HG03565 (cell line): ENCODE results near the gene SPATA13.

Experiments
- ATAC-seq: cut with Tn5 transposase; IDR thresholded peaks from one replicate; pipeline ENCODE4 v1.9.1; 2021; ENCODE audit warnings: mild to moderate bottlenecking, moderate library complexity; ENCODE audit not compliant: unreplicated experiment

Gene SPATA13

GRCh38 chr13:24138911-24139310 is 21.6 kb upstream of the SPATA13 start:
- no peak for ATAC-seq

GRCh38 chr13:24141333-24141910 is 19.1 kb upstream of the SPATA13 start:
- no peak for ATAC-seq

DNA sequence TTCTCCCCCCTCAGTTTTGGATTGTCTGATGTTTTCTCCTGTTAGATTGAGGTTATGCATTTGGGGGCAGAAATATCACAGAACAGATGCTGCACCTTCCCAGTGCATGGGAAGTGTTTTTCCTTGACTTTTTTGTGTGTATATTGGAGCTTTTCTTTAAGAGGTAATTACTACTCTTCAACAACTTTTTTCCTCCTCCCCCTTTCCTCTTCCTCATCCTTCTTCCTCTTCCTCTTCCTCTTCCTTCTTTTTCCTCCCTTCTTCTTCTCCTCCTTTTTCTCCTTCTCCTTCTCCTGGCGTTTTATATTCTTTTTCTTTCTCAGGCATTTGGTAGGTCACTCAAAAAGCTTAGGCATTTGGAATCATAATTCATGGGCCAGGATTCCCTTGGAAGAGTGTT is 18.1 kb upstream of the SPATA13 start:
- ATAC-seq = no peak

- ATAC-seq = no peak
These were observed 17.6 kb upstream of the SPATA13 start for GRCh38 chr13:24142886-24143285.

- ATAC-seq = no peak
These were observed 15.3 kb upstream of the SPATA13 start for GRCh38 chr13:24145240-24145639.

DNA sequence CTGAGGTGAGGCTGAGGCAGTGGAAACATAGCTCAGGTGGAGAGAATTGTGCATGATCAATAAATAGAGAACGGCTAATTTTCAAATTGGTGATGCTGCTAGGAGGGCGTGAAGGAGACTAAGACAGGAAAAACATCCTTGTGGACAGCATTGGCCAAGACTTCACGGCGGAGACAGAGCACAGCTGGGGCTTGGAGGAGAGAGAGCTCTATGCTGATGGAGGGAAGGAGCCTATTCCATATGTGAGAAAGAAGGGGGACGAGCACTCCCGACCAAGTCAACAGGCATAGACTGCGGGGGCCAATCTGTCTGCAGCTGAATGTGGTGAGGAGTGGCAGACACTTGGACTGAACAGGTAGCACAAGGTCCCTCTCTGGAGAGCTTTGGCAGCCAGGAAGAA is 14.8 kb upstream of the SPATA13 start:
- ATAC-seq = no peak

DNA sequence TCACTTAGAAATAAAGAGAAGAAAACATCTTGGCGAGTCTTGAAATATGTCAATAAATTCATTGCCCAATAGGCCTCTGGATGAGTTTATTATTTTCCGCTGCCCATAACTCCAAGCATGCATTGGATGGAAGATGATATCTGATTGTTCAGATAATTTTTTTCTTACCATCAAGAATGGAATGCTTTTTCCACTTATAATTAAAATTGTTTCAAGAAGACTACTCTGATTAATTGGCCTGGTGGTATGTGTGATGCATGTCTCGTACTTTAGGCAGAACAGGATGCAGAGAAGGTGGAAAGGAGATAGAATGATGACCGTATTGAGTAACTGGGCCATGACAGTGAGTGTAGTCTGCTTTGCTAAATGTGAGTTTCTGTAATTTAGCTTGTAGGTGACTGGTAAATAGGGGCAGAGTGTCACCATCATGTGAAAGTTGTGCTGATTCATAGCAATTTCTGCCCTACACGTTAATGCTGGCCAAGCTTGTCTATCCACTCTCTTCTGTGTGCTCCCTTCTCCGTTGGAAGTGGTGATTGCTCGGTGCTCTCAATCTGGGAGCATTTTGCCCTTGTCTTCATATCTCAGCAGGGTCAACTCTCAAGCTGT is 13.5 kb upstream of the SPATA13 start:
- no peak for ATAC-seq

- no peak for ATAC-seq
These were observed 13.0 kb upstream of the SPATA13 start for GRCh38 chr13:24147570-24147963.

DNA sequence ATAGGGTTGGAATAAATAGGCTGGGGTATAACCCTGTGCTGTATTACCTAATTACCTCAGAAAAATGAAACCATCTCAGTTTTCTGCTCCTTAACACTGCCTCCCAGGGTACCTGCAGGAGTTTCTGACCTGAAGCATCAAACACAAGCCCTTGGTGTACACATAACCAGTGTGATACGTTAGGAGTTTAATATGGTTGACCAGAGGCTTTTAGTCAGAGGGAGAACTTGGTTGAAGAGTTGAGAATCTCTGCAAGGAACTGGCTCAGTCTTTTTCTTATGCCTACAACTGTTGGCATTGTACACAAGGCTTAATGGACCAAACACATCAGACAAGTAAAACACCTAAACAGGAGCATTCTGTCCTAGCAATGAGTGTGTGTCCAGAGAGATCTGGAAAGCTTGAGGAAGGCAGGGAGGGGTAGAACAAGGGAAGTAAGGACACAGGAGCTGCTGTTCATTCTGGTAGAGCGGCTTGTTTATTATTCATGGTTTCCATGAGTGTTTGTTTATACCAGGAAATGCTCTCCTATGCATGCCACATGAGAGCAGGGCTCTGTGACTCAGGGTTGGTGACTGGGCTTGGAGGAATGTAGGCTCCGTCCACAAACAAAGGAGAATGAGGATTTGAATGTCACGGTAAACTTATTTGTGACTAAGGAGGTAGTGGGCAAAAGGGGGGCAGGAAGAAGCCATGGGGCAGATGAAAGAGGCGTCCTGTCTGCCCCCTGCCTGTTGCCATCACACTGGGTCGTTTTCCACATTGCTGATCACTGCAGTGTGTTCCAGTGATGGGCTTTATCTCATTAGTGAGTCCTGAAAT is 11.9 kb upstream of the SPATA13 start:
- no peak for ATAC-seq

DNA sequence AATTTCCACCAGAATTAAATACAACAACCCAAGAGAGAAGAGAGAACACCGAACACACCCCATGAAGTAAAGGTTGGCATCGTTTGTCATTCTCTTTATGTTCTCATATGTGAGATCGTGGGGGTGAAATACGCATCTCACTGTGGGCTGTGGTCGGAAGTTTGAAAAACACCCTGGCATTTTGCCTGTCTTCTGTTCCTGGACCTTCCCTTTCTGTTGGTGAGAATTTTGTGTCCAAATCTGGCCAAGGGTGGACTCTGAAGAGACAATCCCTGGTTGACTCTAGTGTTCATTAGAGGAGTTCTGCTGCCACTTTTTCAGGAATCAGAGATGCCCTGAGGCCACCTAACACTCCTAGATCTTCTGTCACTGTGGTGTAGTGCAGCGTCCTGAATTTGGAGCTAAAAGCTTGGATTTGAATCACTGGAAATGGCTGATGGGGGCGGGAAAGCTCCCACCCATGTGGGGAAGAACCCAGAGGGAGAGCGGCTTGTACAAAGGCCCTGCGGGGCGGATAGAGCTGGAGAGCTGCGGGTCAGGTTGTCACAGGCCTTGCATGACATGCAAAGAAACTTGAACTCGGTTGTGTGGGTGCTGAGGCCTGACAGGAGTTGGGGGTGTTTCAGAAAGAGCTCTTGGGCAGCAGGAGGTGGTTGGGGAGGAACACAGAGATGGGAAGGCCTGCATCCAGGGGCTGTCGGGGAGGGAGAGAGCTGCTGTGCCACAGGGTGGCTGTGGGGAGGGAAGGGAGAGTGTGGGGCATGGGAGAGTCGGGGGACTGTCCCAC is 11.1 kb upstream of the SPATA13 start:
- no peak for ATAC-seq

DNA sequence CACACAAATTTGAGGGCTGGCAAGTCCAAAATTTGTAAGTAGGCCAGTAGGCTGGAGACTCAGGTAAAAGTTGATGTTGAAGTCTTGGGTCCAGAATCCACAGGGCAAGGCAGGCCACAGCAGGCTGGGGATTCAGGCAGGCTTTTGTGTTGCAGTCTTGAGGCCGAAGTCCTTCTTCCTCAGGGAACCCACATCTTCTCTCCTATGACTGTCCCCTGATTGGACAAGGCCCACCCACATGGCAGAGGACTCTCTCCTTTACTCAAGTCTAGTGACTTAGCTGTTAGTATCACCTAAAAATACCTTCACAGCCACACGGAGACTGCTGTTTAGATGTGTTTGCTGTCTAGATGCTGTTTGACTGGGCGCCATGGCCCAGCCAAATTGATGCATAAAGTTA is 9.9 kb upstream of the SPATA13 start:
- no peak for ATAC-seq

GRCh38 chr13:24151864-24152263 is 8.7 kb upstream of the SPATA13 start:
- no peak for ATAC-seq

DNA sequence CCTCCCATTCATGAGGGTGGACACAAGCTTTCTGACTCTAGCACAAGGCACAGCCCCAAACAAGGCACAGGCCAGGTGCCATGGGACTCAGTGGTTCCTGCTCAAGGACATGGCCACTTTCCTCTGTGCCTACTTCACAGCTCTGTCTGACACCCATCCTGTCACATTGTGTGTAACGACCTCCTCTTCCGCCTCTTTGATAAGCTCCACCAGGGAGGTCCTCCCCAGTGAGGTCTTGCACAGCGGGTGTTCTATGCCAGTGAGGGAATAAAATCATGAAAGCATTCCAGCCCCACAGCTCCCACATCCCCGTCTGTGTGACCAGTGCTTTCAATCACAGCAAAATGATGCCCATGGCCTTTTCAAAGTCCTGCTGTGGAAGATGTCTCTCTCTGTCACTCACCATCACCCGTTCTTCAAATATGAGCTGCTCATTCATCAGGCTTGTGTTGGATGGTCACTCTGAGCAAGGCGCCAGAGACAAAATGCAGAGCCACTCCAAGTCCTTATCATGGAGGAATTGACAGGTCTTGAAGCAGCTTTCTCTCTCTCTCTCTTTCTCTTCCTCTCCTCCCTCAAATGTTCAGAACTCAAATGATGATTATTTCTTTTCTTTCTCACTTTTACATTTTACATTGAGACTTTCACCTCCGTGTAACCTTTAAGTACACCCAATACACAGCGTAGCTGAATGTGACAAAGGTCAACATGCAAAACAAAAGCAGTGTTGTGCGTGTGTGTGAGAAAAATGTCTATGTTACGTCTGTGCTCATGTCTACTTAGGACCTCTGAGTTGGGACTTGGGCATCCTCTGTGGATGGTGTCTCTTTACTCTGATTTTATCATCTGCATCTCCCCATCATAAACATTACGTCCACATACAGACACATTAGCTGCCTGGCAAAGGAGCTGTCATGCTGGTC is 8.0 kb upstream of the SPATA13 start:
- no peak for ATAC-seq

- no peak for ATAC-seq
These were observed 7.2 kb upstream of the SPATA13 start for GRCh38 chr13:24153347-24153746.

GRCh38 chr13:24153979-24154701 is 6.4 kb upstream of the SPATA13 start:
- ATAC-seq = no peak

- ATAC-seq = no peak
These were observed 1.2 kb upstream of the SPATA13 start for GRCh38 chr13:24159357-24159756.

DNA sequence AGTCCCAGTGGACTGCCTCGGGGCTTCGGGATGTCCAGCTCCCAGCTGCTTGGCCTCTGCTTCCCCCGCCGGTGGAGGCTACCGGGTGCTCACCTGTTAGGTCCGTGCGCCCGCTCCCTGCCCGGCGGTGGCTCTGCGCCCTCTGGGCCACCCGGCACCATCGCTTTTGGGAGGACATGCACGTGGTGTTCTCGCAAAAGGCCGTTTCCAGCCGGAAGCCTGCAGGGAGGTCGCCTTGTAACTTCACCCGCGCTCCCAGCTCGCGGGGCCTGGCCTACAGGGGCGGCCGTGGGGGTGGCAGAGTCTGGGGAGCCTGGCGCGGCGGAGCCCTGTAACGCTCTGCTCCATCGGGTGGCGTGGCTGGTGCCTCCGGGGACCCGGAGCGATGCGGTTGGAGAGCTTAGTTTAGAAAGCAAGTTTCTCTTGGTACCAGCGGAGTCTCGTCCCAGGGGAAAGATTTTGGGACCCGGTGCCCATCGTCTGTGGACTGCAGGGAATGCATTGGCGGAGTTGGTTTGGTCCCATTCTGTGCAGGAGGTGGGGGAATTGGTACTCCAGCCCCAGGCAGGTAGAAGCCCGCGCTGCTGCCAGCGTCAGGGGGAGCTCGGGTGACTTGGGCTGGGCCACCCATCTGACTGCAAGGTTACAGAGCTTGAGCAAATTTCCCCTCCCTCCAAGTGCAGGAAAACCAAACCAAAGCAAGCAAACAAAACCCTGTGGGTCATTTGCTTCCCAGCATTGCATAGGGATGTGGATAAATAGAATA is 673 bp downstream of the SPATA13 start:
- ATAC-seq = no peak

GRCh38 chr13:24161980-24162525 is 1.5 kb downstream of the SPATA13 start:
- ATAC-seq = no peak

GRCh38 chr13:24162604-24163003 is 2.1 kb downstream of the SPATA13 start:
- no peak for ATAC-seq
